Activated CD8-positive, alpha-beta memory T cell treated with anti-CD3 and anti-CD28 coated beads for 24 hours (primary cell): ENCODE measurements around the gene EFHC2.

Experiments used
- DNase-seq: peaks from one replicate; pipeline ENCODE4 v3.0.0-alpha.2; 2020

Gene EFHC2

DNA sequence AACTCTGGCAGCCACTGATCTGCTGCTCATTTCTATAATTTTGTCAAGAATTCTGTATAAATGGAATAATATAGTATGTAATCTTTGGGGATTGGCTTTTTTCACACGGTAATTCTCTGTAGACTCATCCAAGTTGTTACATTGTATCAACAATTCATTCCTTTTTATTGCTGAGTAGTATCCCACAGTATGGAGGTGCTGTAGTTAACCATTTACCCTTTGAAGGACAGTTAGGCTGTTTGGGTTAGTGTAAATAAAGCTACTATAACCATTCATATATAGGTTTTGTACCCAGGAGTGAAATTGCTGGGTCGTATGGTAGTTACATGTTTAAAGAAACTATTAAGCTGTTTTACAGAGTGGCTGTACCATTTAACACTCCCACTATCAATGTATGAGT lies 213.3 kb downstream of the EFHC2 start:
- DNase-seq: no peak

DNA sequence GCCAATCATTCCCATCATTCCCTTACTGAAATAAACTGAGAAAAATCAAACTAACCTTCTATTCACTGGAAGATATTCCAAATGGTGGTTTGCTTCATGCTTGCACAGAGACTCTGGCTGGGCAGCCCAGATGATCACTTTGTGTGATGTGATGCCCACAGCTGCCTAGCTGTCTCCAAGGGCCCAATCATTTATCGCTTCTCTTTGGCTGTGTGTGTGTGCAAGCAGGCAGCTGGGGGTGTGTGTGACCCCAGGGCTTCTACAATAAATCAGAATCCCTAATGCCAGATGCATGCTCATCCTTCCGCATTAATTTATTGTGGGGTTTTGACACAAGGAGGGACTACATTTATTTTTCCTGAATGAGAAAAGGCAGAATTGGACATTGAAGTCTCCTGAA lies 230.1 kb downstream of the EFHC2 start:
- no peak for DNase-seq

DNA sequence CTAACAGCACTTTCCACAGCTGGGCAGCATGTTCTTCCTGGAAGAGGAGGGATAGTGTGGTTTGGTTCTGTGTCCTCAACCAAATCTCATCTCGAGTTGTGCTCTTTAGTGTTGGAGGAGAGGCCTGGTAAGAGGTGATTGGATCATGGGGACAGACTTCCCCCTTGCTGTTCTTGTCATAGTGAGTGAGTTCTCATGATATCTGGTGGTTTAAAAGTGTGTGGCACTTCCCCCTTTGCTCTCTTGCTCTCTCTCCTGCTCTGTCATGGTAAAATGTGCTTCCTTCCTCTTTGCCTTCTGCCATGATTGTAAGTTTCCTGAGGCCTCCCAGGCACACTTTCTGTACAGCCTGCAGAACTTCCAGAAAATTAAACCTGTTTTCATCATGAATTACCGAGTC lies 236.6 kb downstream of the EFHC2 start:
- no peak for DNase-seq

DNA sequence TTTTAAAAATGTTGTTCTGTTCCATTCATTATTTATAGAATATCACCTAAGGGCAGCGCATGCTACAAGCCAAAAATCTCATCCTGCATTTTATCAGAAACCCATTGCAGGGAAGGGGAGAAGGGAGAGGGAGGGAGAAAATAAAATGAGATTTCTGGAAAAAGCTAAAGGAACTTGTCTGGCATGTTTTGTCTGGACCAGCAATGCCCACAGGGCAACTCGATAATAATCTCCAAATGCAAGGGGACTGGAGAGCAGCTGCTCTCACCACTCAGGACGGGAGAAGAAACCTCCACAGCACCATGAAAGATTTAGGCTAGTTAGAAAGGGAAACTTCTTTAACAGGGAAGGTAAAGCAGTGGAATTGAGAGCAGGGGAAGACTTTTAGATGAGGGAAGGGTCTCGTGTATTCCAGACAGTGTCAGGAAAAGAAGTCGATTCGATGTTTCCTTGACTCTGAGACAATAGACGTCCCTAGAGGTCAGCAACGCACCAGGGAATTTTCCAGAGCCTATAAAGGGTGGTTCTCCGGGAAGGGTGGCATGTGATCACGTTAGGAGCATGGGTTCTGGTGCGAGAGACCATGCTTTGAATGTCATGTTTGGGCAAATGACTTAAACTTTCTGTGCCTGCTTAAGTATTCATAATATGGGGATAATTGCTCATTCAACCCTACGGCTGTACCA lies 238.1 kb downstream of the EFHC2 start:
- no peak for DNase-seq

DNA sequence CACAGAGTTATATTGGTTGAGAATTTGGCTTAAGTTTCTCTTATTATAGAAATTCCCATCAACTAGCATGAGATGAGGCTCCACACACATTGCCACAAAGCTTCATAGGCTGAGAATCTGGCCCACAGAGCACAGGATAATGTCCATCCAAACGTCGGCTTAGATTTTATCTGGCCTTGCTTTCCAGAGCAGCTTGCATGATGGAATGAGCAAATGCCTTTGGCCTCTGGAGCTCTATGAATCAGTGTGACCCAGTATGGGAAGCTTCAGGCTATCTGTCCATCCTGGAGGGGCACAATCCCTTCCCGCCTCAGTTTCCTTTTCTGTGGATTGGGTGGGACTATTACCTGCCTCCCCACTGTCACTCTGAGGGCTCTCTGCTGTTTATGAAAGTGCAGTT lies 238.8 kb downstream of the EFHC2 start:
- no peak for DNase-seq

DNA sequence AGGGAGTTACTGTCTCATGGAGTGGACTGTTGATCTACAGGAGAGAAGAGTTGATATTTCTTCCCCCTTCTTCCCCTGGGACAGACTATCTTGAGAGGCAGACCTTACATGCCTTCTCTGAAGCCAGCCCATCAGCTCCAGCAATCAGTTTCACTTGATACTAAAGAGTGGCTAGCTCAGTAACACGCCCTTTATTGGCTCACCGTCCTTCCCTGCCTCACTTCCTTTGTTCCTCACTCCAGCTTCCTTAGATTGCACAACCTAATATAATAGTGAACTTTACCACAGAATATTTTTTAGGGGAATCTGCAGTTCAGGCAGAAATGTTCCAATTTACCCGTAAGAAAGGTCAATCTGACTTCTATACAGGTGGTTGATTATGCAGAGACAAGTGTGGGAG lies 242.2 kb downstream of the EFHC2 start:
- no peak for DNase-seq

DNA sequence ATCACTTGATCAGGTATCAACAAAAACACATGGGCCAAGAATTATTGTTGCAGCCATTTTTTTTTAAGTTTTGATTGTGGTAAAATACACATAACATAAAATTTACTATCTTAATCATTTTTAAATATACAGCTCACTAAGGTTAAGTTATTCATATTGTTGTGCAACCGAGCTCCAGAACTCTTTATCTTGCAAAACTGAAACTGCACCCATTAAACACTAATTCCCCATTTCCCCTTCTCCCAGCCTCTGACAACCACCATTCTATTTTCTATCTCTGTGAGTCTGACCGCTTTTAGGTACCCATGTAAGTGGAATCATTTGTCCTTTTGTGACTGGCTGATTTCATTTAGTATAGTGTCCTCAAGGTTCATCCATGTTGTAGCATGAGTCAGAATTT lies 244.1 kb downstream of the EFHC2 start:
- DNase-seq: no peak
